NCI-H2227 (cell line): ENCODE data around the gene CBLL1.

Experiments
- DNase-seq: peaks from one replicate; lab custom pipeline; 2025; ENCODE audit not compliant: unreplicated experiment; lab: John Stamatoyannopoulos, UW

The CBLL1 gene

DNA sequence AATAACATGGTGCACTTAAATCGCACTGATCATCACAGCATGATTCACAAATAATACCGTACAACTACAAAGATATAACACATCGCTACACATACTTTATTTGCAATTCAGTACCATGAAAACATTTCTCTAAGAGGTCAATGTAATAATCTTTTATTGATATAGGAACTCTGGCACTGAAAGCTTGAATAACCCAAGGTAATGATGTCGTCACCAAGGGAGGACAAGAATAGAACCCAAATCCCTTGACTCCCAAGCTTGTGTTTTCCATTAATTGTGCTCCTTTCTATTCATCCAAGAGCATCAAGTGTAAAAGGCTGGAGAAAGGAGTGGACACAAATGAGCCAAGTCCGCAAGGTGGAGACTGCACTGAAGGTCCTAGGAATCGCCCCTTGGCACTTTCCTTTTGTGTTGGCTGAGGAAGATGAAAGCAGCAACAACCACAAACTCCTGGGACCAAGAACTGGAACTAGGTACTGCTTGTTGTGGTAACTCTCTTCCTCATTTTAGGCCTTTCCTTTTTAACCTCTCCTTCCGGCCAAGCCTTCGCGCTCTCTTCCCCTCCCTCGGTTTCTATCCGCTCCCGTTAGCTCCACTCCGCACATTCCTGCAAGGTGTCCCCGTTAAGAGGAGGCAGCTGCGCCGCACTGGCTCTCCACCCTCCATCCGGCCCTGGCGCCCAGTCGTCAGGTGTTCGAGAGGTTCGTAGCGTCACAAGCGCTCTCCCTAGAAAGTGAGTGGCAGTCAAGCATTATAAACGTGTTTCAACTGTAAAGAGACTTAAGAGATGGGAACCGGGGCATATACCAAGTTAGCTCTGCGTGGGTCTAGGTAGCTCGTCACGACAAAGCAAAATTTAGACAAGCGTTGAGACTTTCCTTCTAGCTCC, 1.0 kb upstream of the CBLL1 start:
- DNase-seq = peak; percentile 92

DNA sequence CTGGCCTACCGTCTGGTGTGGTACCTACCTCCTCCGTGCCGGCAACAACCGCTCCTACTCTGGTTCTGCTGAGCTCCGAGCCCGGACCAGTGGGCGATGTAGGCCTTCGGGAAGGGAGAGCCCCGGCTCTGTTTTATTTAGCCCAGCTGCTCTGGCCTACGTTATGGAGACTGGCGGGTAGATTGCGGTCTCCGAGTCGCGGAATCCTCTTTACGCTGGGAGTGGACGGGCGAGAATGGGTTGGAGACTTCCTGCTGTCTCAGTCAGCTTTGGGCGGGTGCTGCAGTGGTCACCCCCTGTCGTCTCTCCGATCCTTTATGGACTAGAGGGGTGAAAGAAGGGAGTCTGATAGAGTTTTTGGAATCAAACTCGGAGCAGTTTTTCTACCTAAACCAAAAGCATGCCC, 406 bp downstream of the CBLL1 start:
- no peak for DNase-seq

- no peak for DNase-seq
Measured at GRCh38 chr7:107746006-107746405, 2.1 kb downstream of the CBLL1 start.

GRCh38 chr7:107751113-107751512, 7.2 kb downstream of the CBLL1 start:
- no peak for DNase-seq

- no peak for DNase-seq
Measured at GRCh38 chr7:107754642-107755041, 10.7 kb downstream of the CBLL1 start.

DNA sequence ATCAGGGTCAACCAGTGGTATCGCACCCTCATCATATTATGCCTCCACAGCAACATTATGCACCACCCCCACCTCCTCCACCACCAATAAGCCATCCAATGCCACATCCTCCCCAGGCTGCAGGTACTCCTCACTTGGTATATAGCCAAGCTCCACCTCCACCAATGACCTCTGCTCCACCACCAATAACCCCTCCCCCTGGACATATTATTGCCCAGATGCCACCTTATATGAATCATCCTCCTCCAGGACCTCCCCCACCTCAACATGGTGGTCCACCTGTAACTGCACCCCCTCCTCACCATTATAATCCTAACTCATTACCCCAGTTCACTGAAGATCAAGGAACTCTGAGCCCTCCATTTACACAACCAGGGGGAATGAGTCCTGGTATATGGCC, 14.7 kb downstream of the CBLL1 start:
- no peak for DNase-seq

GRCh38 chr7:107767391-107767790, 23.4 kb downstream of the CBLL1 start:
- no peak for DNase-seq

DNA sequence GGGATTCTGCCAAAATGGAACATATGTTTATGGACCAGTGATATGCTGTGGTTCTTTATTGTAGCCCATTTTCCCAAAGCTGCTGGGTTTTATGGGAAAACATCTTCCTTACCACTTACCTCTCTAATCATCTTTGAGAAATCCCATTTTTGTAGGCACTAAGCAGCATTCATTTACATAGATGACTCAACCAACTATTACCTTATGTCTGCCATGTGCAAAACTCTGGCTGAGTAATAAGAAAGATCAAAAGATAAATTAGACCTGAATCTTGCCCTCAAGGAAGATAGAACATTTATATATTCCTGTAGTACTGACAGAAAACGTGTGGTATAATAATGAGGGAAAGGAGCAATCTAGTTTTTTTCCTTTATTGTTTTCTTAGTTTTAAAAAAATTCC, 24.3 kb downstream of the CBLL1 start:
- no peak for DNase-seq

DNA sequence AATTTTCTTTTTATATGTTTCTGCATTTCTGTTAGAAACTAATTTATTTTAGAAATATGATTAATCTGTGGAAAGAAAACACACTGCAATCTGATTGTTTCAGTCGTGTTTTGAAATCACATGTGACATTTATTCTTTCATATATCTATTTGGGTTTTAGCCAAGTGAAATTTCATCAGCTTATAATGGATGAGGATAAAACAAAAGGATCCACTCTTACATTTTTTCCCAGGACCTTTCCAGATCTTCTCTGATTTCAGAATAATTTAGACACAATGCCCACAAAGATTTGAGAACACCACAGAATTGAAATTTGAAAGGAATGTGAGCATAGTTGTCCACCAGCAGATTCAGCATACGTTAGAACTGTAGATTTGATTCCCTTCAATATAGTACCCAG, 29.1 kb downstream of the CBLL1 start:
- DNase-seq = no peak

GRCh38 chr7:107777702-107778101, 33.8 kb downstream of the CBLL1 start:
- no peak for DNase-seq

DNA sequence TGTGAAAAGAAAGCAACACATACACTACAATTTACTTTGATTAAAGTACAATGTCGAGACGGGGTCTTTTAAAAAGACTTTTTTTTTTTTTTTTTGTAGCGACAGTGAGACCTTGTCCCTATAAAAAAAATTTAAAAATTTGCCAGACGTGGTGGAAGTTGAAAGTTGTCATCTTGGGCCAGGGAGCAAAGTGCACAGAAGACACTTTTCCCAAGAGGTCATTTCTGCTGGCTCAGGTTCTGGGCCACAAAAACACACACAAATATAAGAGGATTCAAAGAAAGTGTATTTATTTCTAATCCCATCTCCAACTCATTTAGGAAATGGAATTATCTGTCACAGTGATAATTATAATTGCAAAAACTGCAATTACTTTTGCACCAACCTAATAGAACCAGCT, 34.3 kb downstream of the CBLL1 start:
- DNase-seq = no peak

GRCh38 chr7:107779647-107780099, 35.7 kb downstream of the CBLL1 start:
- no peak for DNase-seq

GRCh38 chr7:107782374-107782773, 38.4 kb downstream of the CBLL1 start:
- DNase-seq = no peak

- no peak for DNase-seq
Measured at GRCh38 chr7:107783648-107784047, 39.7 kb downstream of the CBLL1 start.

- DNase-seq = no peak
Measured at GRCh38 chr7:107785170-107785569, 41.2 kb downstream of the CBLL1 start.

GRCh38 chr7:107785926-107786325, 42.0 kb downstream of the CBLL1 start:
- no peak for DNase-seq

DNA sequence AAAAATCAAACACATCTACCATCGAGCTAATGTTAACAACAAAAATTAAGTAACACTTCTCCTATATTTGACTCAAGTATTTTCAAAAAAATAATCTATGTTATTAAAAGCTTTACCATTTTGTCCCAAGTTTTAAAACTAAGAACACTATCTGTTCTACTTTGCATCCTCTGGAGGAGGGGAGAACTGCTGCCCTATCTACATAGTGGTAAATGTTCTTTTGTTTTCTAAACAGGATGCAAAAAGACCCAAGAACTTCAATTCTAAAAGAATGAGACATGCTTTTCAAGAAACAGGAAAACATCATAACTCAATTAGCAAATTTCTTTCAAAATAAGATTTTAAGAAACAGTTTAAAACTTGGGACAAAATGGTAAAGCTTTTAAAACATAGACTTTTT, 44.3 kb downstream of the CBLL1 start:
- no peak for DNase-seq

GRCh38 chr7:107788662-107789061, 44.7 kb downstream of the CBLL1 start:
- no peak for DNase-seq

DNA sequence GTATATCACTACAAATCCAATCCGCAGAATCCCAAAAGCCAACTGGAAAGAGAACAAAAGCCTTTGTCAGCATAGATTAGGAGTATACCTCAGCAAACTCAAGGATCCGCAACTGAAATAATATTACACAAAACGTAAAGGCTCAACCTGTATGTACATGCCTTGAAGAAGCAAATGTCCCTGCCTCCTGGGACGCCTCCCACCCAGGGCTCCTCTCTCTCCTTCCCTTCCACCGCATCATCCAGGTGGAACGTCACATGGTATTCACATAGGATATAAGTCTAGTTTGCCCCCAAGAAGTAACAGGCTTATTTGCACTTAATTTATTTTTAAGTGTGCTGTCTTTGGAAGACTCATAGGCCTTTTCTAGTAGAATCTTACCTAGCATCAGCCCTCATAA, 45.7 kb downstream of the CBLL1 start:
- no peak for DNase-seq

GRCh38 chr7:107792364-107792763, 48.4 kb downstream of the CBLL1 start:
- DNase-seq = no peak

DNA sequence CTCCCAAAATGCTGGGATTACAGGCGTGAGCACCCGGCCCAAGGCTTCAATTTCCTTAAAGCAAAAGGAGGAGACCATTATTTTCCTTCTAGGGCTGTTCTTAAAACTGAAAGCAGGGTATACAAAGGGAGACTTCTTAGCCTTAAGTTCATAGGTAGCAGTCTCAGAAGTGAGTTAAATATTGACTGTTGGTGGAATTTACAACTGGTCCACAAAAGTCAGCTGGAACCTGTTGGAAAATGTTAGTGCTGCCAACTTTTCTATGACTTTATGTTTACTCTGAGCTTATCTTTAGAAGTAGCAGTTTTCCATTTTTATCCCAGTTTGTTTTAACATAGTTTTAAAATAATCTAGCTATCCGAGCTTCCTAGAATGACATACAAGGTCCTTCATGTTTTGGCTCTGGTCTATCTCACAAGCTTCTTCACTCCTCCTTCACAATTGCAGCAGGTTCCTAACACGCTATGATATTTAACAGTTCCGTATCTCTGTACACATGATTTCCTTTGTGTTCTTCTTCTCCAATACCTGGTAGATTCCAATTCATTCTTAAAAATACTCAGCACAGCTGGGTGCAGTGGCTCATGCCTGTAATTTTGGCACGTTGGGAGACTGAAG, 55.8 kb downstream of the CBLL1 start:
- no peak for DNase-seq

- no peak for DNase-seq
Measured at GRCh38 chr7:107803009-107803610, 59.2 kb downstream of the CBLL1 start, which contains the start of gene SLC26A3. Gene SLC26A3, minus strand, starts transcription at chr7:107803223. Its CDS starts 8,714 bp downstream, at chr7:107794509.
